Measurements from ENCODE around the gene CHCHD4. TPM values are rescaled to one million over a fixed set of nuclear protein-coding genes. Genes with fewer than 3 reads are reported as not detected.

CHCHD4 gene
- total and polyA plus RNA-seq, 3 donors from 2014 or later: 13.3 to 19.1 (median 15.7) TPM

GRCh38 chr3:14141602-14142341 is 17.1 kb upstream of the CHCHD4 start:
- intact Hi-C loops (cut with DNase I; ENCODE audit: low total_unique reads): no loop called here
- H3K27ac ChIP-seq: no peak overlapping the region
- no peak overlapping the region for H3K4me3 ChIP-seq
- no peak for TF ChIP-seq POLR2A (IDR thresholded peaks at IDR 0.05)
- TF ChIP-seq CTCF (IDR thresholded peaks at IDR 0.05): no peak
- no peaks in the 10 kb centered on the region for H3K9me3 ChIP-seq
- DNase-seq: no peak
- WGBS, 2 donors: 88 to 90% methylated on average over 18 to 19 of the region's 19 CpGs
- H3K36me3 ChIP-seq (ENCODE audit: low read depth, missing control alignments): no peaks in the 10 kb centered on the region
- no peaks in the 10 kb centered on the region for H3K27me3 ChIP-seq
- H3K4me1 ChIP-seq: peaks cover 12% of the 10 kb centered on the region

DNA sequence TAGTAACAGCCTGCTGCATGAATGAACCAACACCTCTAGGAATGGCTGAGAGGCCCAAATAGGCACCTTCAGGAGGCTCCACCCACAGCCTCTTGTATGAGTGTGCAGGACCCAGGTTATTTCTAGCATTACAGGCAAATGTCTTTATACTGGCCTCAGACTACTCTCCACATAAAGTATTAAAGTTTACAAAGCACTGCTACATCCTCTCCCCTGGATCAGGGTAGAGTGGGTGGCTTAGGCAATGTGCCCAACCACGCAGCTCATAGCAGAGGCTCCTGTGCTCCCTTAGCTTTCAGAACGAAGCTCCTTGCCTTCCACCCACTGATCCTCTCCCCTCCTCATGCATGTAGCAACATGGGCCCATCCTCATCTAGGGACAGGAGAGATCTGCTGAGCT is 16.5 kb upstream of the CHCHD4 start:
- TF ChIP-seq CTCF (IDR thresholded peaks at IDR 0.05): no peak
- TF ChIP-seq POLR2A (IDR thresholded peaks at IDR 0.05): no peak
- Histone ChIP-seq H3K4me1 (peaks cover 12% of the 10 kb centered on the region), H3K27me3 (no peaks in the 10 kb centered on the region), H3K9me3 (no peaks in the 10 kb centered on the region), H3K4me3 (no peak overlapping the region), H3K36me3 (ENCODE audit: low read depth, missing control alignments) (no peaks in the 10 kb centered on the region), H3K27ac (no peak overlapping the region)
- DNase-seq: no peak
- intact Hi-C loops (cut with DNase I; ENCODE audit: low total_unique reads): no loop called here
- WGBS, 2 donors: 57 to 65% methylated on average over 2 of the region's 2 CpGs

DNA sequence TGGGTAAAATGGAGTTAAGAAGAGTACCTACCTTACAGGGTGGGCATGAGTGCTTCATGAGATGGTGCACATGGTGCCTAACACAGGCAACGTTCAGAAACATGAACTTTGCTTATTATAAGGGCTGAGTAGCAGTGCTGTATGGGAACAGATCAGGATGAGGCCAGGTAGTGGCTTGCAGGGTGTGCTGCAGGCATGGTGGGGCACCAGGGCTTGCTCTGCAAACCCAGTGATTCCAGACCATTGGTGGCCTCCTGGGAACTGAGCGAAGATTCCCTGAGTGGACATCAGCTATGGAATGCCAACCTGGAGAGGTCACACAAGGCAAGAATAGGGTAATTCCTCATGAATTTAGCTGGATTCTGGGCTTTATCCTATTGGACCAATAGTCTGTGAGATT is 16.0 kb upstream of the CHCHD4 start:
- H3K36me3 ChIP-seq (ENCODE audit: low read depth, missing control alignments): no peaks in the 10 kb centered on the region
- H3K9me3 ChIP-seq: no peaks in the 10 kb centered on the region
- no peak overlapping the region for H3K4me3 ChIP-seq
- no peak overlapping the region for H3K27ac ChIP-seq
- no peak for TF ChIP-seq CTCF (IDR thresholded peaks at IDR 0.05)
- no peak for TF ChIP-seq POLR2A (IDR thresholded peaks at IDR 0.05)
- H3K4me1 ChIP-seq: peaks cover 12% of the 10 kb centered on the region
- intact Hi-C loops (cut with DNase I; ENCODE audit: low total_unique reads): no loop called here
- DNase-seq: no peak
- no peaks in the 10 kb centered on the region for H3K27me3 ChIP-seq
- WGBS, 2 donors: 89 to 93% methylated on average over 2 of the region's 2 CpGs

DNA sequence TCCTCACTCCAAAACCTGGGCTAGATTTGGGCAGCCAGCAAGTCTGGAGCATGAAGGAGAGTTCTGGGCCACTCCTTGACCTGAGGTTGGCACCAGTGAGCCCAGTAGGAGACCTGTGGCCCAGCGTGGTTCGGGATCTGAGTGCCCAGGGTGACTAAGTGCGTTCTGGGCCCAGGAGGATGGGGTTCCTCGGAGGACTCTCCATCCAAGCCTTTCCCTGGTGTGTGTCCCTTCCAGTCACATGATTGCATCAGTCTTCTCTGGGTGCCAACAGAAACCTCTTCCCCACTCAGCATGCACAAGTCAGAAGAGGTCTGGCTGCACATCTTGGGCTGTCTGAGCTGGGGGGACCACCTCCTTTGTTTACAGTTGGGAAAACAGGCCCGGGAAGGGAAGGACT is 15.1 kb upstream of the CHCHD4 start:
- TF ChIP-seq POLR2A (IDR thresholded peaks at IDR 0.05) (no peak), CTCF (IDR thresholded peaks at IDR 0.05) (no peak)
- H3K9me3 ChIP-seq: no peaks in the 10 kb centered on the region
- intact Hi-C loops (cut with DNase I; ENCODE audit: low total_unique reads): no loop called here
- H3K27me3 ChIP-seq: no peaks in the 10 kb centered on the region
- no peak overlapping the region for H3K27ac ChIP-seq
- no peak overlapping the region for H3K4me3 ChIP-seq
- H3K4me1 ChIP-seq: peaks cover 8% of the 10 kb centered on the region
- DNase-seq: no peak
- H3K36me3 ChIP-seq (ENCODE audit: low read depth, missing control alignments): no peaks in the 10 kb centered on the region
- 76 to 84% methylated on average over 2 to 5 of the region's 5 CpGs for WGBS, 2 donors

All from testis (tissue), 3 donors.